GM12873 (cell line): ENCODE results near the gene LTO1.

Source experiments
- TF ChIP-seq, protein P1 (sequence below): IDR thresholded peaks from 2 replicates; pipeline ENCODE4 v1.5.1; 2012; ENCODE audit warnings: low read depth, mild to moderate bottlenecking, moderate library complexity, low read length, control low read depth; ENCODE audit not compliant: insufficient read depth; ENCODE audit errors: missing control alignments

Gene LTO1

DNA sequence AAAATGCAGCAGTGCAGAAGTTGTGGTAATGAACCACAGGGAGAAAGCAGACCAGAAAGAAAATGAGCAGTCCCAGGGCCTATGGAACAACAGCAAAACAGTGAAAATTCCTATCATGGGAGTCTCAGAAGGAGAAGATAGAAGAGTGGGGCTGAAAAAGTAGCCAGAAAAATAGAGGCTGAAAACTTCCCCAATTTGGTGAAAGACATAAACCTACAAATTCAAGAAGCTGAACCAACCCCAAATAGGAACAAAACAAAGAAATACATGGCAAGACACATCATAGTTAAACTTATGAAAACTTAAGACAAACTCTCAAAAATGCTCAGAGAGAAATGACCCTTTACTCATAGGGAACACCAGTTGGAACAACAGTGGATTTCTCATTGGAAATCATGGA lies 17.3 kb upstream of the LTO1 start:
- TF ChIP-seq, protein P1, sequence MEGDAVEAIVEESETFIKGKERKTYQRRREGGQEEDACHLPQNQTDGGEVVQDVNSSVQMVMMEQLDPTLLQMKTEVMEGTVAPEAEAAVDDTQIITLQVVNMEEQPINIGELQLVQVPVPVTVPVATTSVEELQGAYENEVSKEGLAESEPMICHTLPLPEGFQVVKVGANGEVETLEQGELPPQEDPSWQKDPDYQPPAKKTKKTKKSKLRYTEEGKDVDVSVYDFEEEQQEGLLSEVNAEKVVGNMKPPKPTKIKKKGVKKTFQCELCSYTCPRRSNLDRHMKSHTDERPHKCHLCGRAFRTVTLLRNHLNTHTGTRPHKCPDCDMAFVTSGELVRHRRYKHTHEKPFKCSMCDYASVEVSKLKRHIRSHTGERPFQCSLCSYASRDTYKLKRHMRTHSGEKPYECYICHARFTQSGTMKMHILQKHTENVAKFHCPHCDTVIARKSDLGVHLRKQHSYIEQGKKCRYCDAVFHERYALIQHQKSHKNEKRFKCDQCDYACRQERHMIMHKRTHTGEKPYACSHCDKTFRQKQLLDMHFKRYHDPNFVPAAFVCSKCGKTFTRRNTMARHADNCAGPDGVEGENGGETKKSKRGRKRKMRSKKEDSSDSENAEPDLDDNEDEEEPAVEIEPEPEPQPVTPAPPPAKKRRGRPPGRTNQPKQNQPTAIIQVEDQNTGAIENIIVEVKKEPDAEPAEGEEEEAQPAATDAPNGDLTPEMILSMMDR, result no peak

DNA sequence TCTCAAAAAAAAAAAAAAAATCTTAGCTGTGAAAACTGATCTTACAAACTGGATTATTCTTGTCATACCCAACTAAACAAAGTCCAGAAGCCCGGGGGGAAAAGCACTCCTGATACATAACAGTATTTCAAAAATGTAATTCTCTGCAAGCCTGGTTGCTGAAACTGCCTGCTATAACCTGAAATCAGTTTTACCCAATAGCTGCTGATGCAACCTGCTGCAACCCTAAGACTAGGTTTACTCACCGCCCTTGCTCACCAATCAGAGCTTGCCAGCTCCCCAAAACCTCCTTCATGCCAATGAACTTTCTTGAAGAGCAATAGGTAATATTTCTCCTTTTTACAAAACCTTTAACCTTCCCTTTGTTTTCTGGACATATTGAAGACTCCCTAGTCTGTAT lies 16.3 kb upstream of the LTO1 start:
- TF ChIP-seq, protein P1, result no peak

DNA sequence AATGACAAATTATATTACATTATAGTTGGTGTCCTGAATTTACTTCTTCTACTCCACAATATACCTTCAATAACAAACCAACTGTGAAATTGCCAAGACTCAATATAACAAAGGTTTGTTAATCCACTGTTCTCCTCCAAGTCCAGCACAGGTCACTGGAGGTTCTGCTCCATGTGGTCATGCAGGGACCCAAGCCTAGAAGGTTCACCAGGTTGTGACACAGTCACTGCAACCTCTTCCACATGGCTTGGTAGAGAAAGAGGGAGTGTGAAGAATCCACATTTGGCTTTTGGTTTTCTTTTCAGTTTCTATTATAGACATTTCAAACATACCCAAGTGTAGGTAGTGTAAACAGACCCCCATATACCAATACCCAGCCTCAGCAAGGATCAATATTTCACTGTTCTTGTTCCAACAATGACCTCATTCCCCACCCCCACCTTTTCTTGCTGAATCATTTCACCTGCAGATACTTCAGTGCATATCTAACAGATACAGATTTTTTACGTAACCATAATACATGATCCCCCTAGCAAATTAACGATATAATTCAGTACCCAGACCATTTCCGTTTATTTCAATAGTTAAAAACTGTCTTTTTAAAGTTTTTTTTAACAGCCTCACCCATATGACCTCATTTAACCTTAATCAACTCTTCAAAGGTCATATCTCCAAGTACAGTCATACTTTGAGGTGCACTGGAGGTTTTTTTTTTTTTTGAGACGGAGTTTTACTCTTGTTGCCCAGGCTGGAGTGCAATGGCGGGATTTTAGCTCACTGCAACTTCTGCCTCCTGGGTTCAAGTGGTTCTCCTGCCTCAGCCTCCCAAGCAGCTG lies 14.5 kb upstream of the LTO1 start:
- TF ChIP-seq, protein P1, result no peak

DNA sequence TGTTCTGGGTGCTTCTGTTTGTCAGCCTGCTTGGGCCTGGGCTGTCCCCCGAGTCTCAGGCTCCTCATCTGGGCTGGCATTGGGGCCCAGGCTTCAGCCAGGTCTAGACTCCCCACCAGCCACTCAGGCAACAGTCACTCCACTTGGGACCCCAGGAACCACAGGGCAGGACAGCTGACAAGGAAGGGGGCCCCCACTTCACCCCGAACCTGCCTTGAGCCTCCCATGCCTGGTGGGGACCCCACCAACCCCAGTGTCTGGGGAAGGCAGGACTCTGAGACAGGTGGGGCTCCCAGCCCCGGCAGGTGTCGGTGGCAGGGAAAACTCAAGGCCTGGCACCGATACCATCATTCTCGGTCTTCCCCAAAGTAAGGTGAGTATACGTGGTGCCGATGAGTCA lies 11.7 kb upstream of the LTO1 start:
- TF ChIP-seq, protein P1, result no peak

DNA sequence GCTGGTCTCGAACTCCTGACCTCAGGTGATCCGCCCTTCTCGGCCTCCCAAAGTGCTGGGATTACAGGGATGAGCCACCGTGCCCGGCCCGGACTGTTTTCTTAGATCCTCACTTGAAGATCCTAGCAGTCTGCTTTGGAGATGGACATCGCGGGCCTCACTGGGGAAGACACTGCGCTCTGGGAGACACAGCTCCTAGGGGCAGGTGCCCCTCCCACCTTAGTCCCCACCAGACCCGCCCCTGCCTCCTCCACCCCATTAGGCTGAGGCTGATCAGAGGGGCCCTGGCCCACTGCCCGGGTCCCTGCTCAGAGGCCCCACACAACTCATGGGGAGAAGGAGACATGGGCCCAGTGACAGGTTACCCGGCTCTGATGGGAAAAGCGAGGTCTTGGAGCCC lies 11.3 kb upstream of the LTO1 start:
- TF ChIP-seq, protein P1, result no peak

DNA sequence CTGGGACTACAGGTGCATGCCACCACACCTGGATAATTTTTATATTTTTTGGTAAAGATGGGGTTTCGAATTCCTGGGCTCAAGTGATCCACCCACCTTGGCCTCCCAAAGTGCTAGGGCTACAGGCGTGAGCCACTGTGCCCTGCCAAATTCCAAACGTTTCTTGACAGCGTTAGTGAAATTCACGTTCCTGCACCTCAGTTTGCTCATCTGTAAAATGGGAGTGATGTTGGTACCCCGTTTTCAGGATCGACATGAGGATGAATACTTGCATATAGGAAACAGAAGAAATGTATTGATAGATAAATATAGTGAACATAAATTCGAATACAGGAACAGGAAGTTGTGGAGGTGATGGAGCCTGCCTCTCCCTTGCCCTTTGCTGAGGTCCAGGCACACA lies 10.2 kb upstream of the LTO1 start:
- TF ChIP-seq, protein P1, result no peak

DNA sequence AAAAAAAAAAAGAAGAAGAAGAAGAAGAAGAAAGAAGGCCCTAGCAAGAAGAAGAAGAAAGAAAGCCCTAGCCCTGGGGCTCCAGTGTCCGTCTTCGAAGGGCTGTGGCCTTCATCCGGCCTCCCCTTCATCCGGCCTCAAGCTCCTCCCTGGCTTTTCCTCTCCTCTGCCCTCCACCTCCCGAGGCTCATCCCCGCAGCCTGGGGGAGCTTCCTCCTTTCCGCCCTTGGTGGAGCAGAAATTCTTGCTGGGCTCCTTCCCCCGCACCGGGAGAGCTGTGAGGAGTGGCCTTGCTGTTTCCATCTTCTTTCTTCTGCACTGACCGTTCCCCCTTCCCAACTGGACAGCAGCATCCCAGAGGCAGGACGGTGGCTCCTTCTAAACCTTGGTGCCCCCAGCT lies 9.5 kb upstream of the LTO1 start:
- TF ChIP-seq, protein P1, result no peak
